Dedifferentiated amniotic fluid mesenchymal stem cell (primary cell): ENCODE data around the gene VAMP8.
"Not testable (repeated sequence)": the region's sequence is repeated elsewhere in the genome, so short reads cannot be mapped to it uniquely, and the experiment has no call there.

Experiments
- DNase-seq: peaks from one replicate; pipeline ENCODE4 v3.0.0-alpha.2; 2016; ENCODE audit errors: extremely low spot score

VAMP8 gene

DNA sequence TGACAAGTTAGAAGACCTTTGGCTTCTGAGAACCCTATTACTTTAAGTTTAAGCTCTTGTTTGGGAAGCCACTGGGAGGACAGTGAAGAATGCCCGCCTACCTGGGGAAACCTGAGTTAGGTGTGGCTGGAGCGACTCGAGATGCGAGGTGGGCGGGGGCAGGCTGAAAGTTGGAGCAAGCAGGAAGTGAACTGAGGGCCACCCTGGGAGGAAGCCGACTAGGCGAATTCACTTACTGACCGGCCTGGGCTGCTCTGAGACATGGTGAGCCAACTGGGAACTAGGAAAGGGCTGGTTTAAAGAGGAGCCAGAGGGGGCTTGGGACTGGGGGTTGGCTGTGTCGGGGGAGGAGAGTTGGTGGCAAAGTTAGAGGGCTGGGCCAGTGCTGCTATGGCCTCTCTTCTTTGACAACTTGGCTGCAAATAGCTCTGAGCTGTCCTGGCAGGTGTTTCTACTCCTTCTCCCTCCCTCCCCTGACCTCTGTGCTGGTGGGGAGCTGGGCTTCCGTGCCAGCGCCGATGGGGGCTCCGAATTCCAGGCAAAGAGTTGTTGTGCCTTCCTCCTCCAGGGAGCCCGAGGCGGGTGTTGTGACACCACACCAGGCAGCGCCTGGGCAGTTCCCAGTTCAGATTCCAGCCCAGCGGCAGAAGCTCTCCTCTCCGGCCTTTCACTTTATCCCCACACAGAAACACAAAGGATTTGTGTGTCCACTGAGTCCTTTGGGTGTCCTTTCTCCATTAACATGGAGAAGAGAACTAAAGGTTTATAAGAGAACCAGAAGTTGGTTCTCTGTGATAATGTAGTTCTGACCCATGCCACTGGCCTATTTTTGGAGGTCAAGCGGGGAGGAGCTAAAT, at the start of gene VAMP8:
Gene VAMP8 (plus strand): TSS at position 201 of the 857 bp plus-strand sequence. CDS start 61 bp downstream, at position 262.
- no peak for DNase-seq

DNA sequence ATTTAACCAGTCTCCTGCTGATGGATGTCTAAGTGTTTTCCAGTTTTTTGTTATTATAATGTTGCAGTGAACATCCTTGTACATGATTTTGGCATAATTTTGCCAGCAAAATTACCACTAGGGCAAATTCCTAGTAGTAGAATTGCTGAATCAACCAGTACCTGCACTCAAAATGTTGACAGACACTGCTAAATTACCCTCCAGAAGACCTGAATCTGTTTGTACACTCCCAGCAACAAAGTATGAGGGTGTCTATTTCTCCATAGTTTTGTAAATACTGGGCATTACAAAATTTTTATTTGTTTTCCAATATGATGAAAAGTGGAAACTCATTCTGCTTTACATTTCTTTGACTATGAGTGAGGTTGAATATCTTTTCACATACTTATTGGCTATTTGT, 49.6 kb upstream of the VAMP8 start:
- DNase-seq, result no peak

DNA sequence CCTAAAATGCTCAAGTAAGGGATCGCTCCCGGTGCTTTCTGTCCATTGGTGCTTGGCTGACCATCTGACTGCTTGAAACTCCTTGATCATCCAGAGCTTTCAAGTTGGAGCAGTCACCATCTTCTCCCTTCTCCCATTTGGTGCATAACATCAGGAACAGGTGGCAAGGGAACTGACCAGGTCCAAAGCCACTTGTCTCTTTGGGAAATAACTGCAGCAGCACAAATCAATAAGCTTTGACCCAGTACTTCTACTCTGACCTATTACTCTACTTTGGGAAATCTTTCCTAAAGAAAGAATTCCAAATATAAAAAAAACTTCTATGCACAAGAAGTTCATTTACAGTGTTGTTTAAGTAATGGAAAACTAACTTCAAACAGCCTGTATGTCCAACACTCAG, 49.0 kb upstream of the VAMP8 start:
- DNase-seq, result no peak

DNA sequence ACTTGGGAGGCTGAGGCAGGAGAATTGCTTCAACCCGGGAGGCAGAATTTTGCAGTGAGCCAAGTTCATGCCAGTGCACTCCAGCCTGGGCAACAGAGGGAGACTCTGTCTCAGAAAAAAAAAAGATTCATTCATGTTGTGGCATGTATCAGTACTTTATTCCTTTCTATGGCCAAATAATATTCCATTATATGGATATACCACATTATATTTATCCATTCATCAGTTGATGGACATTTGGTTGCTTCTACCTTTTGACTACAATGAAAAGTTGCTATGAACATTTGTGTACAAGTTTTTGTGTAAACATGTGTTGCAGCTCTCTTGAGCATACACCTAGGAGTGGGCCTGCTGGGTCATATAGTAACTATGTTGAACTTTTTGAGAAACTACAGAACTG, 47.6 kb upstream of the VAMP8 start:
- no peak for DNase-seq

DNA sequence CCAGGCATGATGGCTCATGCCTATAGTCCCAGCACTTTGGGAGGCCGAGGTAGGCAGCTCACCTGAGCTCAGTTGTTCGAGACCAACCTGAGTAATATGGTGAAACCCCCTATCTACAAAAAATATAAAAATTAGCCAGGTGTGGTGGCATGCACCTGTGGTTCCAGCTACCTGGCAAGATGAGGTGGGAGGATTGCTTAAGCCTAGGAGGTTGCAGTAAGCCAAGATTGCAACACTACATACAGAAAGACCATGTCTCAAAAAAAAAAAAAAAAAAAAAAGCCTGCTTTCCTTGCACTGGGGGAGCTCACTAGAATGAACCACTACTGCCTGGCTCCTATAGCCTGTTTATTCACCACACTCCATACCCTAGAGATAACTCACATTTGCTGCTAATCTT, 45.8 kb upstream of the VAMP8 start:
- DNase-seq, result no peak

DNA sequence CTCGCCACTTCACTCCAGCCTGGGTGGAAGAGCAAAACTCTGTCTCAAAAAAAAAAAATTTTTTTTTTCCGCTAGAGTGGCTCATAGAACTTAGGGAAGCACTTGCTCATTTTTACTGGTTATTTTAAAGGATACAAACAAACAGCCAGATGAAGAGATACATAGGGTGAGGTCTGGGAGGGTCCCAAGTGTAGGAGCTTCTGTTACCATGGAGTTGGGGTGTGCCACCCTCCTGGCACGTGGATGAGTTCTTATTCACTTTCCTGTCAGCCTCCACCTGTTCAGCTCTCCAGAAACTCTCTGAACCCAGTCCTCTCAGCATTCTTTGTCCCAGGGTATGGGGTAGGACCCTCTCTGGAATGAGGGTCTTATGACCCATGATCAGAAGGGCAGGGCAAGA, 43.3 kb upstream of the VAMP8 start:
- no peak for DNase-seq

DNA sequence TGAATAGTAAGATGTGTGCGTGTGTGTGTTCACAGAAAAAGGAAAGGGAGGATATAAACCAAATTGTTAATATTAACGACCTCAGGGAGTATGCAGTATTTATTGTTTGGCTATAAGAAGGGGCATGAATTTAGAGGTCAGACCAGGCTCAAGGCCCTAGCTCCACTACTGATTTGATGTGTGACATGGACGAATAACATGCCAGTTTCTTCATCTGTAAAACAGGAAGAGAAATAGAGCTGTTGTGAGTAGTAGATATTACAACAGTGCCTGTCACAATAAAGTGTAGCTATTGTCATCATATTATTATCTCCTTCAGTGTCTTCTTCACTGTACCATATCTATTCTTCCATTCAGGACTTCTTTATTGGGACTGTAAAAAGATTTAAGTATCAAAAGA, 42.5 kb upstream of the VAMP8 start:
- no peak for DNase-seq

DNA sequence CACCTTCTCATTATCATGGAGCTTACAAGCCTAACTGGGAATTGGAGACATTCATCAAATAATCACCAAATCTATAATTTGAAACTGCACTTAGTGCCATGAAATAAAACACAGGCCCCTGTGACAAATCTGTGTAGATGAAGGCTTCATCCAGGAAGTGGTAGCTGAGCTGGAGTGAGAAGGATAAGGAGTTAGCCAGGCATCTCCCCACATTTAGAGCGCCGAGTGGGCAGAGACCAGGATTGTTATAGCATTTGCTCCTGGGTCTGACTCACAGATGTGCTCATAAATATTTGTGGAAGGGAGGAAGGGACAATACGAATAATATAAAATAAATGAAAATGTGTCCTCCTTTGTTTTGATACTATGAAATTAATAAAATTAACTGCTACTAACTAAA, 40.9 kb upstream of the VAMP8 start:
- no peak for DNase-seq

DNA sequence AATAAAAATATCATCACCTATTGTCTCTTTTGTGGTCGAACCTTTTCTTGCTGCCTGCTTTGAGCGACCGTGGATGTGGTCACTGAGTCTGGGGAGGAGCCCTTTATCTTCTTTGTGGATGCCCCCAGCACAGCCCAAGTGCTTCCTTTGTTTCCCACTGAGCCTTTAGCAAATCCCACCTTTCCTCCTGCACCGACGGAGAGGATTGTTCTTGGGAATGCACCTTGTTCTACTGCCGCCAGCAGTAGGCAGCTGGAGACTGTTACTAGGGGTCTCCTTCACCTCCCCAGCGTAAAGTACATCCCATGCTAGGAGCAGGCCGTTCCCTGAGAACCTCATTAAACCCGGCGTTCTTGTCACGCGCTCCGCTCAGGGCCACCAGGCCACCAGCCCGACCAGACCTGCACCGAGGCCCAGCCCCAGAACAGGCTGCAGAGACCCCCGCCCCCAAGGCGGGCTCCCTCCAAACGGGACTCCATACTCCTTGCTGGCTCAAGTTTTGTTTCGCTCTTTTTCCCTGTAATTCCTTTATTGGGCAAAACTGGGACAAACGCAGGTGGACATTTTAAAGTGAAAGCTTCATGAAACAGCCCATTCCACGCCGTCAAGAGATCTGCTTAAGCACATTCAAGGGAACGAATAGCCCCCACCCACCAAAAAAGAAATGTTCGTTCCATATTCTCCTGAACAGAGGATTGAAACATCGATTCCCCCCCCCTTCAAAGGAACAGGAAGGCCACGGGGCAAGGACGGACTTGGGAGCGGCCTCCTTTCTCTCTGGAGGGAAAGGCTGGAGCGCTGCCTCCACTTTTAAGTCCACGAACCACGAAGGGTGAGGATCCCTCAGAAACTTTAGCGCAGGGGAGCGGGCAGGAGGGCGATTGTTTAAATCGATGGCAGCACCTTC, 39.5 kb upstream of the VAMP8 start:
- DNase-seq, result no peak

DNA sequence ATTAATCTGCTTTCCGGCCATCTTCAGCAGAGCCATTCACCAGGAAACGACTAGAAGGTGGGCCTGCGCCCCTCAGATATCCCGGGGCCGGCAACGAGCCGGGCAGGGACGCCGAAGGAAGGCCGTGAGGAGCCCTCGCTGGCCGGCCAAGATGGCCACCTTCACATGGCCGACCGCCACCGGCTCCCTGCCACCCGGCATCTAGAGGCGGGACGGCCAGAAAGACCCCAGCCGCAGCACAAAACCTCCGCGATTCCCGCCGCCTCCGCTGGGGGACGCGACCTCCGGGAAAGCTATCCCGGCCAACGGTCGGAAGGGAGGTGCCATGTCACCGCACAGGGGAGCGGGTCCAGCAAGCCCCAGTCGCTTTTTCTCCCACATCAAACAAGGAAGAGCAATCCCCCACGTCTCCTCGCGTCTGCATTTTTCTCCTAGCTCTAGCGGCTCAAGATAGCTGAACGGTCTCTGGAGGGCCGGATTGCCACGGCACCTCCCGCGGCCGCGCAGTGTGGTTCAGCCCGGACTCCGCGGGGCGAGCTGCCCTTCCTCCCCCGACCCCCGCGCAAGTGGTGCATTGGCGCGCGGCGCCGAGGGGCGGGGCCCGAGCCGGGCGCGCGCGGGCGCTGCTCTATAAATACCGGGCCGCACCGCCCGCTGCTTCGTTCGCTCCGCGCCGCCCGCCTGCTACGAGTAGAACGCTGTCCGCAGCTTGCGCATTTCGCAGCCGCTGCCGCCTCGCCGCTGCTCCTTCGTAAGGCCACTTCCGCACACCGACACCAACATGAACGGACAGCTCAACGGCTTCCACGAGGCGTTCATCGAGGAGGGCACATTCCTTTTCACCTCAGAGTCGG, 38.7 kb upstream of the VAMP8 start, which contains the start of gene MAT2A:
Gene MAT2A (plus strand): TSS at position 662 of the 854 bp plus-strand sequence. CDS start 120 bp downstream, at position 782.
- peak; percentile 87 for DNase-seq

DNA sequence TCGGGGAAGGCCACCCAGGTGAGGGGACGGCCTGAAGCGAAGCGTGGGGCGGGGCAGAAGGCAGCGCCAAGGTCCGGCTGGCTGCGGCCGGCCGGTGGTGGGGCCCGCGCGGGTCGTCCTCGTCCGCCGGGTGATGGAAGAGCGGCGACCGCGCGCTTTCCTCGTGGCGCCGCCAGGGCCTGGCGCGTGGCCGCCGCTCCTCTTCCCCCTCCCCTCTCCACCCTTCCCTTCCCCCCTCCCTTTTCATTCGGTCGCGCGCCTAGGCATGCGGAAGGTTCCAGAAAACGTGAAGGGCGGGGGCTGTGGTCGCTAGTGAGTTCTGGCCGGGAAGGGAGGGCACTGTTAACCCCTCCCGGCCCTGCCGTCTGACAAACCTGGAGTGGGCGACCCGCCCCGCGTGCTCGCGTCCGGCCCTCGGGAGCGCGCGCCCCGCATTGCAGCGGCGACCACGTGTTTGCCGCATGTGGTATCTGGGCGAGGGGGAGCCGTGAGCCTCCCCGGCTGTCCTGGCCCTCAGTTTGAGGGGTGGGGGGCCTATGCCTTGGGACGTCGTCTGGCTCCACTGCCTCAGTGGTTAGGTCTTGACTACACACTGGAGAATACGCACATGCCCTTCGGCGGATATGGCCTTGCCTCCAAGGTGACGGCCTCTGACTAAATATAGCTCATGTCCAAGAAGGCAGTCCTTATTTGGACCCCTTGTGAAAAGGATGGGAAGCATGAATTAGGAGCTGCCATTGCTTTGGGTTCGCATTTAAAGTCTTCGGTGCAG, 37.8 kb upstream of the VAMP8 start:
- peak; percentile 47 for DNase-seq

DNA sequence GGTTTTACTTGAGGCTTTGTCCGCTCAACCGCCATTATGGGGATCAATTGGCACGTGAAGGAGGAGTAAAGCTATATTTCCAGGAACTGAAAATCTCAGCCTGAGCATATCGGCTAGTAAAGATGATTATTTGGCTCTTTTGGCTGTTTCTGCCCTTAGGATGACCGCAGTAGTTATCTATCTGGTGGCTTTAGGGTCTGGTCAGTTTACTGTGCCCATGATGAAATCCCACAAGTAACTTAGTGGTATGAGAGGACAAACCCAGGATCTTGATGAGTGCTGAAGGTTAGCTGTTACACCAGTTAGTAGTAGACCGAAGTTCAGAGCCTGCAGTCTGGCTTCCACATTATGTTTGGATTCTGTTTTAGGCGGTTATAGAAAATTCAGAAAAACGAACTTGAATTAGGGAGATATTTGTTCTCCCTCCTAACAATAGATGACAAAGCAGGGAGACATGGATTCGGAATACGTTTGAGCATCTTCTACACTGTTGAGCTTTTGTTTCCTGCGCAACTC, 37.2 kb upstream of the VAMP8 start:
- no peak for DNase-seq

DNA sequence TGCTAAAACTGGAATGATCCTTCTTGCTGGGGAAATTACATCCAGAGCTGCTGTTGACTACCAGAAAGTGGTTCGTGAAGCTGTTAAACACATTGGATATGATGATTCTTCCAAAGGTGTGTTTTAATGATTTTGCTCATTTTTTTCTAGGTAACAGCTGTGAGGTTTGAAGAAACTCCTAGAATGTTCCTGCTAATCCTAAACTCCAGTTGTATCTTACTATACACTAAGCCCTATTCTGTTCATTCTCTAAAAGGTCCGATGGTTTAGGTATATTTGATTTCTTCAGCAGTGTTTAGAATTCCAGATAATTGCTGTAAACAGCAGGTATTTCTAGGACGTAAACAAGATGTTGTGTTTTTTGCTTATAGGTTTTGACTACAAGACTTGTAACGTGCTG, 36.1 kb upstream of the VAMP8 start:
- DNase-seq, result no peak

DNA sequence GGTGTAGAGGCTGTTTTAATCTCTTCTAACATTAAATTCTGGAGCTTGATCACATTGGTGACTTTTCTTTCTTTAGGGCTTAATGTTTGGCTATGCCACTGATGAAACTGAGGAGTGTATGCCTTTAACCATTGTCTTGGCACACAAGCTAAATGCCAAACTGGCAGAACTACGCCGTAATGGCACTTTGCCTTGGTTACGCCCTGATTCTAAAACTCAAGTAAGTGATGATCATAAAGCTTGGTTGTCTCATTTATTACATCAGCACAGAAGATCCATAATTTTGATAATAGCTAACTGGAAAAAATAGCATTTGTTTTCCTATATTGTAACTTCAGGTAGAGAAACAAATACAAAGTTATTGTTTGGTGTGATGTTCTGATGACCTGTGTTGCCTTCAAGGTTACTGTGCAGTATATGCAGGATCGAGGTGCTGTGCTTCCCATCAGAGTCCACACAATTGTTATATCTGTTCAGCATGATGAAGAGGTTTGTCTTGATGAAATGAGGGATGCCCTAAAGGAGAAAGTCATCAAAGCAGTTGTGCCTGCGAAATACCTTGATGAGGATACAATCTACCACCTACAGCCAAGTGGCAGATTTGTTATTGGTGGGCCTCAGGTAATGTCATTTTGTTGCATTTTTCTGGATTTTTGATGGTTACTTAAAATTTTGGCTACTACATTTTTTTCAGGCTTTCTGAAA, 35.5 kb upstream of the VAMP8 start:
- no peak for DNase-seq

DNA sequence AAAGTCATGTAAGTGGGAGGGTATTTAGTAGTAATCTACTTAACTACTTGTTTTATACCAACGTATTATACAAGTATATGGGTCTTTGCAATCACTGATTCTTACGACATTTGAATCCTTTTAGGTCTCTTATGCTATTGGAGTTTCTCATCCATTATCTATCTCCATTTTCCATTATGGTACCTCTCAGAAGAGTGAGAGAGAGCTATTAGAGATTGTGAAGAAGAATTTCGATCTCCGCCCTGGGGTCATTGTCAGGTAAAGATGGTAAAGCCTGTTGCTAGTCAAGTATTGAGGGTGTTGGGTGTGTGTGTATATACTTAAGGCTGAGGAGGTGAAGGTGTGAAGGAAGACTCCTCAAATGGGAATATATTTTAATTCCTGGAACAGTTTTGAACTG, 34.6 kb upstream of the VAMP8 start:
- no peak for DNase-seq

DNA sequence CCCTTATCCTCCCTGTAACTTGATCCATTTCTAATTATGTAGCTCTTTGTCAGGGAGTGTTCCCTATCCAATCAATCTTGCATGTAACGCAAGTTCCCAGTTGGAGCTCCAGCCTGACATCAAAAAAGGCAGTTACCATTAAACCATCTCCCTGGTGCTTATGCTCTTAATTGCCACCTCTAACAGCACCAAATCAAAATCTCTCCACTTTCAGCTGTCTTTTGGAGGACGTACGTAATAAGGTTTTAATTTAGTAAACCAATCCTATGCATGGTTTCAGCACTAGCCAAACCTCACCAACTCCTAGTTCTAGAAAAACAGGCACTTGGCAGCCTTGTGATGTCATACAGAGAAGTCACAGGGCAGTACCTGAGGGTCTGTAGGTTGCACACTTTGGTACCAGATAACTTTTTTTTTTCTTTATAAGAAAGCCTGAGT, 33.1 kb upstream of the VAMP8 start:
- not testable (repeated sequence) for DNase-seq

DNA sequence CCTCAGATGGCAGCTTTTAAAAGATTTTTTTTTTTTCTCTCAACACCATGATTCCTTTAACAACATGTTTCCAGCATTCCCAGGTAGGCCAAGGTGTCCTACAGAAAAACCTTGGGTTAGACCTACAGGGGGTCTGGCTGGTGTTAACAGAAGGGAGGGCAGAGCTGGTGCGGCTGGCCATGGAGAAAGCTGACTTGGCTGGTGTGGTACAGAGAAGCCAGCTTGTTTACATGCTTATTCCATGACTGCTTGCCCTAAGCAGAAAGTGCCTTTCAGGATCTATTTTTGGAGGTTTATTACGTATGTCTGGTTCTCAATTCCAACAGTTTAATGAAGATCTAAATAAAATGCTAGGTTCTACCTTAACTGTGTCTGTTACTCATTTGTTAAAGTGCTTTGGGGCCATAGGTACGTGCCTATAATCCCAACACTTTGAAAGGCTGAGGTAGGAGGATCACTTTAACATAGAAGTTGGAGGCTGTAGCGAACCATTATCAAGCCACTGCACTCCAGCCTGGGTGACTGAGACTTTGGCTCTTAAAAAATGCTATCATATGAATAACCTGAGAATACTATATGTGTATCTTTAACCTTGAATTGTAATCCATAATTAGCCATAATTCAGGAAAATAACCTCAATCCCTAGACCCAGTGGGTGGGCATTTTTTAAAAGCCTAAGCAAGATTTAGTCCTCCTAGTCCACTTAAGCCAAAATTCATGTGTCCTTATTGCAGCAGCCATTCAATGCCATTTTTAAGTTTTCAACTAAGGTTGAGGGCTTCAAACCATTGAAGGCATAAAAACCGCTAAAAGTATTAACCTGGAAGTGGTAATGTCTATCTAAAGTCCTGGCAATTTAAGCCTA, 32.2 kb upstream of the VAMP8 start:
- DNase-seq, result not testable (repeated sequence)

DNA sequence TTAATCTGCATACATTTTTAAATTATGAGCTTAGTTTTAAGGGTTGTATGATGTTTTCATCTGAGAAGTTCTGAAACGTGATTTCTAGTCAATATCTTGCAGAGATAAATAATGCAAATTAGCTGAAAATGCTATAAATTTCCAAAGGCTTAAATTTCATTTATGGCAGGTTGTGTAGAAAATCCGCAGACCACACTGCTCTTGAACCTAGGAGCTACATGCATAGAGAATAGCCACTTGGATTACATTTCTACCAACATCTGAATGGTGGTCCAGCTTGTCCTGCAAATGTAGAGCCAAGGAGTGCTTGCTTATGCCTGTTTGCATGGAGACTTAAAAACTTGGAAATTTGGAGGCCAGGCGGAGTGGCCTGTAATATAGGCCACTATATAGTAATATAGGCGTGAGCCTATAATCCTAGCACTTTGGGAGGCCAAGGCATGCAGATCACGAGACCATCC, 31.6 kb upstream of the VAMP8 start:
- no peak for DNase-seq
